GDM1 (cell line): ENCODE measurements around the gene FAN1.
"Not testable (repeated sequence)": the region's sequence is repeated elsewhere in the genome, so short reads cannot be mapped to it uniquely, and the experiment has no call there.

Experiments
- DNase-seq: peaks from one replicate; lab custom pipeline; 2025; lab: John Stamatoyannopoulos, UW

Gene FAN1

GRCh38 chr15:30903497-30904187, at the start of gene FAN1:
Gene FAN1, plus strand, starts transcription at chr15:30903915. Its CDS starts 749 bp downstream, at chr15:30904664.
- DNase-seq = peak; percentile 88

- DNase-seq = no peak
Measured at GRCh38 chr15:30859091-30859874, 44.4 kb upstream of the FAN1 start.

GRCh38 chr15:30865257-30865656, 38.5 kb upstream of the FAN1 start:
- no peak for DNase-seq

- DNase-seq = no peak
Measured at GRCh38 chr15:30870681-30871080, 33.0 kb upstream of the FAN1 start.

GRCh38 chr15:30872341-30872748, 31.4 kb upstream of the FAN1 start:
- no peak for DNase-seq

- no peak for DNase-seq
Measured at GRCh38 chr15:30877070-30877469, 26.6 kb upstream of the FAN1 start.

GRCh38 chr15:30878515-30878914, 25.2 kb upstream of the FAN1 start:
- DNase-seq = no peak

GRCh38 chr15:30882849-30883433, 20.8 kb upstream of the FAN1 start:
- no peak for DNase-seq

GRCh38 chr15:30883666-30884065, 20.0 kb upstream of the FAN1 start:
- not testable (repeated sequence) for DNase-seq

GRCh38 chr15:30885814-30886213, 17.9 kb upstream of the FAN1 start:
- DNase-seq = no peak

- no peak for DNase-seq
Measured at GRCh38 chr15:30889196-30889595, 14.5 kb upstream of the FAN1 start.

GRCh38 chr15:30895461-30896210, 8.1 kb upstream of the FAN1 start:
- DNase-seq = no peak

GRCh38 chr15:30896211-30896606, 7.5 kb upstream of the FAN1 start:
- DNase-seq = no peak

- DNase-seq = no peak
Measured at GRCh38 chr15:30901889-30902288, 1.8 kb upstream of the FAN1 start.

GRCh38 chr15:30904812-30905211, 1.1 kb downstream of the FAN1 start:
- DNase-seq = no peak

GRCh38 chr15:30905821-30906220, 2.1 kb downstream of the FAN1 start:
- no peak for DNase-seq

- no peak for DNase-seq
Measured at GRCh38 chr15:30906366-30906765, 2.7 kb downstream of the FAN1 start.

- DNase-seq = no peak
Measured at GRCh38 chr15:30913761-30914160, 10.0 kb downstream of the FAN1 start.

- DNase-seq = no peak
Measured at GRCh38 chr15:30917013-30917412, 13.3 kb downstream of the FAN1 start.

GRCh38 chr15:30917675-30918074, 14.0 kb downstream of the FAN1 start:
- no peak for DNase-seq

- DNase-seq = no peak
Measured at GRCh38 chr15:30918366-30918765, 14.7 kb downstream of the FAN1 start.

GRCh38 chr15:30919877-30920550, 16.3 kb downstream of the FAN1 start:
- DNase-seq = no peak
